NB4 (cell line): Measurements from ENCODE around the gene DTNB.
"Not testable (repeated sequence)": the region's sequence is repeated elsewhere in the genome, so short reads cannot be mapped to it uniquely, and the experiment has no call there.

ENCODE experiments used
- DNase-seq: peaks from one replicate; pipeline ENCODE4 v3.0.0; 2010; ENCODE audit warnings: low read depth
- H3K4me3 ChIP-seq: one replicate; pipeline ENCODE4 v1.5.1; 2011; ENCODE audit warnings: mild to moderate bottlenecking, low read depth, low read length, moderate library complexity
- MYC ChIP-seq: IDR thresholded peaks from 2 replicates; pipeline ENCODE4 v1.6.1; 2011; ENCODE audit warnings: low read depth, low read length
- POLR2A ChIP-seq: IDR thresholded peaks from 2 replicates; pipeline ENCODE4 v1.6.1; 2011; ENCODE audit warnings: mild to moderate bottlenecking; ENCODE audit not compliant: insufficient read length; ENCODE audit errors: extremely low read depth
- TF ChIP-seq, protein P1 (sequence below): IDR thresholded peaks from 2 replicates; pipeline ENCODE4 v1.6.1; 2011; ENCODE audit warnings: low read depth, low read length
- TF ChIP-seq, protein P2 (sequence below): IDR thresholded peaks from one replicate; pipeline ENCODE4 v1.5.1; 2012; ENCODE audit warnings: low read depth, low read length

DTNB gene

GRCh38 chr2:25557179-25558036 is 116.0 kb downstream of the DTNB start:
- H3K4me3 ChIP-seq = no peak overlapping the region
- peak; percentile 40 for DNase-seq
- TF ChIP-seq, protein P1, sequence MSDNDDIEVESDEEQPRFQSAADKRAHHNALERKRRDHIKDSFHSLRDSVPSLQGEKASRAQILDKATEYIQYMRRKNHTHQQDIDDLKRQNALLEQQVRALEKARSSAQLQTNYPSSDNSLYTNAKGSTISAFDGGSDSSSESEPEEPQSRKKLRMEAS = no peak
- TF ChIP-seq, protein P2, sequence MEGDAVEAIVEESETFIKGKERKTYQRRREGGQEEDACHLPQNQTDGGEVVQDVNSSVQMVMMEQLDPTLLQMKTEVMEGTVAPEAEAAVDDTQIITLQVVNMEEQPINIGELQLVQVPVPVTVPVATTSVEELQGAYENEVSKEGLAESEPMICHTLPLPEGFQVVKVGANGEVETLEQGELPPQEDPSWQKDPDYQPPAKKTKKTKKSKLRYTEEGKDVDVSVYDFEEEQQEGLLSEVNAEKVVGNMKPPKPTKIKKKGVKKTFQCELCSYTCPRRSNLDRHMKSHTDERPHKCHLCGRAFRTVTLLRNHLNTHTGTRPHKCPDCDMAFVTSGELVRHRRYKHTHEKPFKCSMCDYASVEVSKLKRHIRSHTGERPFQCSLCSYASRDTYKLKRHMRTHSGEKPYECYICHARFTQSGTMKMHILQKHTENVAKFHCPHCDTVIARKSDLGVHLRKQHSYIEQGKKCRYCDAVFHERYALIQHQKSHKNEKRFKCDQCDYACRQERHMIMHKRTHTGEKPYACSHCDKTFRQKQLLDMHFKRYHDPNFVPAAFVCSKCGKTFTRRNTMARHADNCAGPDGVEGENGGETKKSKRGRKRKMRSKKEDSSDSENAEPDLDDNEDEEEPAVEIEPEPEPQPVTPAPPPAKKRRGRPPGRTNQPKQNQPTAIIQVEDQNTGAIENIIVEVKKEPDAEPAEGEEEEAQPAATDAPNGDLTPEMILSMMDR = no peak
- TF ChIP-seq MYC (no peak), POLR2A (no peak)

- TF ChIP-seq, protein P1 = no peak
- TF ChIP-seq, protein P2 = no peak
- no peak for TF ChIP-seq MYC
- no peak for TF ChIP-seq POLR2A
- no peak for DNase-seq
- no peak overlapping the region for H3K4me3 ChIP-seq
Observed at GRCh38 chr2:25552318-25552717, 121.1 kb downstream of the DTNB start.

- H3K4me3 ChIP-seq = no peak overlapping the region
- TF ChIP-seq POLR2A (no peak), MYC (no peak)
- TF ChIP-seq, protein P1 = no peak
- TF ChIP-seq, protein P2 = no peak
- DNase-seq = peak; percentile 23
Observed at GRCh38 chr2:25551316-25551715, 122.1 kb downstream of the DTNB start.

DNA sequence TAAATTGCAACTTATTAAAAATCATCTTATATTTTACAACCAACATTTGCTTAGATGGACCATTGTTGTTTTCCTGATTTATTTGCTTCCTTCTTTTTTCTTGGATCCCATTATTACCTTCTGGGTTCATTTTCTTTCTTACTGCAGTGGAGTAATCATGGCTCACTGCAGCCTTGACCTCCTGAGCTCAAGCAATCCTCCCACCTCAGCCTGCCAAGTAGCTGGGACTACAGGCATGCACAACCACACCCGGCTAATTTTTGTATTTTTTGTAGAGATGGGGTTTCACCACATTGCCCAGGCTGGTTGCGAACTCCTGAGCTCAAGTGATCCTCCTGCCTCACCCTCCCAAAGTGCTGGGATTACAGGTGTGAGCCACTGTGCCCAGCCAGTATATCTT is 123.8 kb downstream of the DTNB start:
- not testable (repeated sequence) for DNase-seq, H3K4me3 ChIP-seq

DNA sequence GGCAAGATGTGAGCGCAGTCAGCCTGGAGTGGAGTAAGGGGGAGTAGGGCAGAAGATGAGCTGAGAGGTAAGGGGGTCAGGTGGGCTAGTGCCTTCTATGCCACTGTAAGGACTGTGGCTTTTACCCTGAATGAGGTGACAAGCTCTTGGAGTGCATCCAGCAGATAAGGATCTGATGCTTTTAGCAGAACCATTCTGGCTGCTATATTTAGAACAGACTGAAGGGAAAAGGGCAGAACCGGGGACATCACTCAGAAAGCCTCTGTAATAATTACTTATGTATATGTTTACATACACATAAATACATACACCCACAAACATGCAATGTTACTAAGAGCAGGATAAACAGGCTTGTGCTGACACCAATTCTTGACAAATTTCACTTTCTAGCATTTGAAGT is 124.8 kb downstream of the DTNB start:
- DNase-seq = no peak
- TF ChIP-seq, protein P1 = no peak
- TF ChIP-seq POLR2A (no peak), MYC (no peak)
- TF ChIP-seq, protein P2 = no peak

DNA sequence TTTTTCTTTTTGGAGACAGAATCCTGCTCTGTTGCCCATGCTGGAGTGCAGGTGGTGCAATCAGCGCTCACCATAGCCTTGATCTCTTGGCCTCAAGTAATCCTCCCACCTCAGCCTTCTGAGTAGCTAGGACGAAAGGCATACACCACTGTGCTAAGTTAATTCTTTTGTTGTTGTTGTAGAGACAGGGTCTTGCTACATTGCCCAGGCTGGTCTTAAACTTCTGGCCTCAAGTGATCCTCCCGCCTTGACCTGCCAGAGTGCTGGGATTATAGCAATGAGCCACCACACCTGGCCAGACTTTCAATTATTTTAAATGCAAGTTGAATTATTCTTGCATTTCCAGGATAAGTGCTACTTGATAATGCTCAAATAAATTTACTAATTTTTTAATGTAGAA is 126.5 kb downstream of the DTNB start:
- H3K4me3 ChIP-seq = no peak overlapping the region
- no peak for DNase-seq
- TF ChIP-seq, protein P1 = no peak
- TF ChIP-seq, protein P2 = no peak
- no peak for TF ChIP-seq POLR2A
- TF ChIP-seq MYC = no peak

More for the DNA sequence above, 124.8 kb downstream of the DTNB start:
- no peak overlapping the region for H3K4me3 ChIP-seq
